Measurements from ENCODE around the gene HTR1D. TPM values are rescaled to one million over a fixed set of nuclear protein-coding genes. Genes with fewer than 3 reads are reported as not detected.

HTR1D gene
- total and polyA plus RNA-seq, 10 donors, result 0.13 TPM; not detected in 9

- intact Hi-C loops (cut with DNase I; ENCODE audit: low total_unique reads), result no loop called here
- Histone ChIP-seq H3K36me3 (no peaks in the 10 kb centered on the region), H3K27me3 (replicated peaks in 1 of 7) (peaks cover 0 to 5% (median 0%) of the 10 kb centered on the region in 7 donors), H3K4me3 (no peak overlapping the region), H3K4me1 (no peaks in the 10 kb centered on the region), H3K27ac (no peak overlapping the region), H3K9me3 (no peaks in the 10 kb centered on the region)
- TF ChIP-seq POLR2AphosphoS5 (IDR thresholded peaks at IDR 0.05) (no peak), CTCF (IDR thresholded peaks at IDR 0.05 in 8 of 11, conservative IDR thresholded peaks at IDR 0.05 in 3 of 11) (no peak), POLR2A (IDR thresholded peaks at IDR 0.05) (no peak)
- WGBS, 5 donors, result 85 to 100% (median 86%) methylated on average over 1 of the region's 1 CpG
- no peak for DNase-seq
Observed at GRCh38 chr1:23251812-23252211, 34.5 kb upstream of the HTR1D start.

GRCh38 chr1:23249787-23250454 is 32.6 kb upstream of the HTR1D start:
- intact Hi-C loops (cut with DNase I; ENCODE audit: low total_unique reads), result no loop called here
- no peak overlapping the region for H3K27ac ChIP-seq
- peaks cover 0 to 5% (median 0%) of the 10 kb centered on the region in 7 donors for H3K27me3 ChIP-seq (replicated peaks in 1 of 7)
- TF ChIP-seq POLR2A (IDR thresholded peaks at IDR 0.05) (no peak), CTCF (IDR thresholded peaks at IDR 0.05 in 8 of 11, conservative IDR thresholded peaks at IDR 0.05 in 3 of 11) (no peak), POLR2AphosphoS5 (IDR thresholded peaks at IDR 0.05) (no peak)
- H3K4me3 ChIP-seq, result no peak overlapping the region
- no peak for DNase-seq
- H3K36me3 ChIP-seq, result no peaks in the 10 kb centered on the region
- WGBS, 5 donors, result 64 to 79% (median 75%) methylated on average over 6 of the region's 6 CpGs
- no peaks in the 10 kb centered on the region for H3K9me3 ChIP-seq
- no peaks in the 10 kb centered on the region for H3K4me1 ChIP-seq

- intact Hi-C loops (cut with DNase I; ENCODE audit: low total_unique reads), result no loop called here
- Histone ChIP-seq H3K4me3 (no peak overlapping the region), H3K9me3 (no peaks in the 10 kb centered on the region), H3K36me3 (no peaks in the 10 kb centered on the region), H3K27ac (no peak overlapping the region), H3K27me3 (replicated peaks in 1 of 7) (peaks cover 0 to 5% (median 0%) of the 10 kb centered on the region in 7 donors), H3K4me1 (no peaks in the 10 kb centered on the region)
- 92 to 96% (median 94%) methylated on average over 6 of the region's 6 CpGs for WGBS, 5 donors
- TF ChIP-seq CTCF (IDR thresholded peaks at IDR 0.05 in 8 of 11, conservative IDR thresholded peaks at IDR 0.05 in 3 of 11) (no peak), POLR2A (IDR thresholded peaks at IDR 0.05) (no peak), POLR2AphosphoS5 (IDR thresholded peaks at IDR 0.05) (no peak)
- DNase-seq, result no peak
Observed at GRCh38 chr1:23247276-23247675, 30.0 kb upstream of the HTR1D start.

- TF ChIP-seq POLR2A (IDR thresholded peaks at IDR 0.05), result no peak
- no peak for TF ChIP-seq POLR2AphosphoS5 (IDR thresholded peaks at IDR 0.05)
- TF ChIP-seq CTCF (IDR thresholded peaks at IDR 0.05 in 8 of 11, conservative IDR thresholded peaks at IDR 0.05 in 3 of 11), result no peak
- 67 to 87% (median 79%) methylated on average over 2 of the region's 2 CpGs for WGBS, 5 donors
Observed at GRCh38 chr1:23246274-23246673, 29.0 kb upstream of the HTR1D start.

More at GRCh38 chr1:23246274-23246673, 29.0 kb upstream of the HTR1D start:
- no peak overlapping the region for H3K27ac ChIP-seq
- no peaks in the 10 kb centered on the region for H3K36me3 ChIP-seq
- no peak for DNase-seq
- no peaks in the 10 kb centered on the region for H3K4me1 ChIP-seq
- intact Hi-C loops (cut with DNase I; ENCODE audit: low total_unique reads), result no loop called here
- peaks cover 0 to 5% (median 0%) of the 10 kb centered on the region in 7 donors for H3K27me3 ChIP-seq (replicated peaks in 1 of 7)
- no peaks in the 10 kb centered on the region for H3K9me3 ChIP-seq
- no peak overlapping the region for H3K4me3 ChIP-seq
